Left renal cortex interstitium (tissue), 4 donors: ENCODE data around the gene NFE2L3. TPM values are rescaled to one million over a fixed set of nuclear protein-coding genes. Genes with fewer than 3 reads are reported as not detected.
"Not testable (repeated sequence)": the region's sequence is repeated elsewhere in the genome, so short reads cannot be mapped to it uniquely, and the experiment has no call there.

Experiments
- DNase-seq, 4 donors: peaks; one replicate each; pipeline ENCODE4 v3.0.0-alpha.2; 2013; ENCODE audit warnings: low read depth in 4 of 4, low spot score in 2 of 4, missing footprints in 1 of 4
- polyA plus RNA-seq, 4 donors: library from polyadenylated mRNA; unstranded; fragments of 120-200 nt; gene quantifications; one replicate each; pipeline ENCODE4 v1.2.1, GENCODE V29; 2013; ENCODE audit not compliant: insufficient read length in 4 of 4

Gene NFE2L3
- polyA plus RNA-seq, 4 donors = 24.2 to 43.9 (median 36.5) TPM

- no peak for DNase-seq
These were observed 5.0 kb upstream of the NFE2L3 start for GRCh38 chr7:26147030-26147429.

GRCh38 chr7:26147646-26148306, 4.2 kb upstream of the NFE2L3 start:
- not testable (repeated sequence) for DNase-seq

- not testable (repeated sequence) for DNase-seq
These were observed 3.7 kb upstream of the NFE2L3 start for GRCh38 chr7:26148307-26148700.

- DNase-seq = no peak
These were observed 2.5 kb upstream of the NFE2L3 start for GRCh38 chr7:26149391-26149977.

- DNase-seq = no peak
These were observed 902 bp upstream of the NFE2L3 start for GRCh38 chr7:26151096-26151495.

GRCh38 chr7:26151650-26151952, 397 bp upstream of the NFE2L3 start:
- no peak for DNase-seq

GRCh38 chr7:26152782-26153240, 813 bp downstream of the NFE2L3 start:
- DNase-seq = not testable (repeated sequence)

- no peak for DNase-seq
These were observed 1.3 kb downstream of the NFE2L3 start for GRCh38 chr7:26153241-26153822.

GRCh38 chr7:26153823-26154783, 2.1 kb downstream of the NFE2L3 start:
- DNase-seq = no peak

- no peak for DNase-seq
These were observed 3.8 kb downstream of the NFE2L3 start for GRCh38 chr7:26155531-26156375.

- no peak for DNase-seq
These were observed 4.7 kb downstream of the NFE2L3 start for GRCh38 chr7:26156451-26157420.

- DNase-seq = no peak
These were observed 5.6 kb downstream of the NFE2L3 start for GRCh38 chr7:26157520-26158105.

- DNase-seq = no peak
These were observed 7.2 kb downstream of the NFE2L3 start for GRCh38 chr7:26159243-26159642.

GRCh38 chr7:26160896-26161295, 8.9 kb downstream of the NFE2L3 start:
- DNase-seq = no peak

GRCh38 chr7:26162431-26162830, 10.4 kb downstream of the NFE2L3 start:
- DNase-seq = no peak

- DNase-seq = not testable (repeated sequence)
These were observed 11.8 kb downstream of the NFE2L3 start for GRCh38 chr7:26163804-26164203.

- DNase-seq = no peak
These were observed 14.1 kb downstream of the NFE2L3 start for GRCh38 chr7:26165950-26166683.

- no peak for DNase-seq
These were observed 14.8 kb downstream of the NFE2L3 start for GRCh38 chr7:26166684-26167266.
